Progenitor cell of endocrine pancreas (in vitro differentiated cells): Measurements from ENCODE around the gene KREMEN1. TPM values are rescaled to one million over a fixed set of nuclear protein-coding genes. Genes with fewer than 3 reads are reported as not detected.

Experiments used
- DNase-seq: peaks from one replicate; pipeline ENCODE4 v3.0.0; 2021; ENCODE audit warnings: low spot score; ENCODE audit not compliant: unreplicated experiment
- H3K27ac Mint-ChIP-seq: 2 replicates; pipeline ENCODE4 v1.8.0; 2021; ENCODE audit warnings: mild to moderate bottlenecking, moderate library complexity, mixed read lengths
- H3K27me3 Mint-ChIP-seq: 2 replicates; pipeline ENCODE4 v1.8.0; 2021; ENCODE audit warnings: mixed read lengths
- H3K36me3 Mint-ChIP-seq: 2 replicates; pipeline ENCODE4 v1.8.0; 2022; ENCODE audit warnings: mixed read lengths; ENCODE audit not compliant: insufficient read depth
- H3K4me1 Mint-ChIP-seq: 2 replicates; pipeline ENCODE4 v1.8.0; 2021; ENCODE audit warnings: low read depth, mixed read lengths
- H3K4me3 Mint-ChIP-seq: 2 replicates; pipeline ENCODE4 v1.8.0; 2021; ENCODE audit warnings: low read depth, mild to moderate bottlenecking, moderate library complexity, mixed read lengths
- H3K9me3 Mint-ChIP-seq: 2 replicates; pipeline ENCODE4 v1.8.0; 2021; ENCODE audit warnings: low read depth, mixed read lengths
- total RNA-seq: library from RNA; stranded (reverse); gene quantifications from 2 replicates; pipeline ENCODE4 v1.2.1, GENCODE V29; 2021
- TF ChIP-seq, protein P1 (sequence below): fragments of 200-600 bp; sonication (generic); IDR thresholded peaks from one replicate; pipeline ENCODE4 v1.5.0; 2021; ENCODE audit warnings: antibody characterized with exemption, mild to moderate bottlenecking; ENCODE audit not compliant: unreplicated experiment

The KREMEN1 gene
- total RNA-seq, 1 donor from 2014 or later: 10.5 TPM

DNA sequence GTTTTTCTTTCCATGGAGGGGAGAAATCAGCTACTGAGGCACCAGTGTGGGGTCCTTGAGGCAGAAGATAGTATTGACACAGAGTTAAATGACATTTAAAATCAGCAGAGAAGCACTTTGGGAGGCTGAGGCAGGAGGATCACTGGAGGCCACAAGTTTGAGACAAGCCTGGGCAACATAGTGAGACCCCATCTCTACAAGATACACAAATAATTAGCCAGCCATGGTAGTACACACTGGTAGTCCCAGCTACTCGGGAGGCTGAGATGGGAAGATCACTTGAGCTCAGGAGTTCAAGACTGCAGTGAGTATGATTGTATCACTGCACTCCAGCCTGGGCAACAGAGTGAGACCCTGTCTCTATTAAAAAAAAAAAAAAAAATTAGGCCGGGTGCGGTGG, 38.1 kb downstream of the KREMEN1 start:
- no peak for DNase-seq
- Mint-ChIP-seq H3K4me3 (no peak overlapping the region), H3K4me1 (peaks cover 30% of the 10 kb centered on the region), H3K27ac (no peak overlapping the region), H3K27me3 (no peaks in the 10 kb centered on the region), H3K36me3 (peaks cover 5% of the 10 kb centered on the region), H3K9me3 (peaks cover 5% of the 10 kb centered on the region)
- TF ChIP-seq, protein P1, sequence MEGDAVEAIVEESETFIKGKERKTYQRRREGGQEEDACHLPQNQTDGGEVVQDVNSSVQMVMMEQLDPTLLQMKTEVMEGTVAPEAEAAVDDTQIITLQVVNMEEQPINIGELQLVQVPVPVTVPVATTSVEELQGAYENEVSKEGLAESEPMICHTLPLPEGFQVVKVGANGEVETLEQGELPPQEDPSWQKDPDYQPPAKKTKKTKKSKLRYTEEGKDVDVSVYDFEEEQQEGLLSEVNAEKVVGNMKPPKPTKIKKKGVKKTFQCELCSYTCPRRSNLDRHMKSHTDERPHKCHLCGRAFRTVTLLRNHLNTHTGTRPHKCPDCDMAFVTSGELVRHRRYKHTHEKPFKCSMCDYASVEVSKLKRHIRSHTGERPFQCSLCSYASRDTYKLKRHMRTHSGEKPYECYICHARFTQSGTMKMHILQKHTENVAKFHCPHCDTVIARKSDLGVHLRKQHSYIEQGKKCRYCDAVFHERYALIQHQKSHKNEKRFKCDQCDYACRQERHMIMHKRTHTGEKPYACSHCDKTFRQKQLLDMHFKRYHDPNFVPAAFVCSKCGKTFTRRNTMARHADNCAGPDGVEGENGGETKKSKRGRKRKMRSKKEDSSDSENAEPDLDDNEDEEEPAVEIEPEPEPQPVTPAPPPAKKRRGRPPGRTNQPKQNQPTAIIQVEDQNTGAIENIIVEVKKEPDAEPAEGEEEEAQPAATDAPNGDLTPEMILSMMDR: no peak

DNA sequence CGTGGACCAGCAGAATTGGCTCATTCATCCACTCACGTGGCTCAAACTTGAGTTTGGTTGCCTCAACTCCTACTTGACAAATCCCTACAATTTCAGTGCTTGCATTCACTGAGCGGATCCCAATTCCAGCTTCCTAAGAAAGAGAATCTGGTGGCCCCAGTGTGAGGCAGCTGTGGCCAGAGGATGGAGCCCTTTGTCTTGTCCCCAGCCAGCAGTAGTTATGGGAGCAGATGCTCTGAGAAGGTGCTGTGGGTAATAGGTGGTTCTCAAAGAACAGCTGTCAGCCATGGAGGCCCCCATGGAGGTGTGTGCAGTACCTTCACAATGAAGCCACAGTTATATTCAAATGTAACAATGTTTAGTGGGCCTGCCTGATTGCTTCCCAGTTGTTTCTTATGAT, 39.3 kb downstream of the KREMEN1 start:
- H3K27me3 Mint-ChIP-seq: no peaks in the 10 kb centered on the region
- peaks cover 5% of the 10 kb centered on the region for H3K9me3 Mint-ChIP-seq
- H3K36me3 Mint-ChIP-seq: peaks cover 7% of the 10 kb centered on the region
- peaks cover 32% of the 10 kb centered on the region for H3K4me1 Mint-ChIP-seq
- H3K4me3 Mint-ChIP-seq: no peak overlapping the region
- DNase-seq: no peak
- TF ChIP-seq, protein P1: no peak
- H3K27ac Mint-ChIP-seq: no peak overlapping the region

GRCh38 chr22:29112681-29113080, 39.8 kb downstream of the KREMEN1 start:
- TF ChIP-seq, protein P1: no peak
- Mint-ChIP-seq H3K36me3 (peaks cover 7% of the 10 kb centered on the region), H3K4me3 (no peak overlapping the region), H3K27ac (peak overlapping the region; percentile 63), H3K27me3 (no peaks in the 10 kb centered on the region), H3K4me1 (peaks cover 32% of the 10 kb centered on the region), H3K9me3 (peaks cover 5% of the 10 kb centered on the region)
- no peak for DNase-seq

- H3K4me3 Mint-ChIP-seq: no peak overlapping the region
- TF ChIP-seq, protein P1: no peak
- H3K9me3 Mint-ChIP-seq: peaks cover 5% of the 10 kb centered on the region
- H3K27me3 Mint-ChIP-seq: no peaks in the 10 kb centered on the region
- peaks cover 32% of the 10 kb centered on the region for H3K4me1 Mint-ChIP-seq
- DNase-seq: no peak
- H3K36me3 Mint-ChIP-seq: peaks cover 7% of the 10 kb centered on the region
- H3K27ac Mint-ChIP-seq: no peak overlapping the region
Observed at GRCh38 chr22:29113319-29113718, 40.5 kb downstream of the KREMEN1 start.

DNA sequence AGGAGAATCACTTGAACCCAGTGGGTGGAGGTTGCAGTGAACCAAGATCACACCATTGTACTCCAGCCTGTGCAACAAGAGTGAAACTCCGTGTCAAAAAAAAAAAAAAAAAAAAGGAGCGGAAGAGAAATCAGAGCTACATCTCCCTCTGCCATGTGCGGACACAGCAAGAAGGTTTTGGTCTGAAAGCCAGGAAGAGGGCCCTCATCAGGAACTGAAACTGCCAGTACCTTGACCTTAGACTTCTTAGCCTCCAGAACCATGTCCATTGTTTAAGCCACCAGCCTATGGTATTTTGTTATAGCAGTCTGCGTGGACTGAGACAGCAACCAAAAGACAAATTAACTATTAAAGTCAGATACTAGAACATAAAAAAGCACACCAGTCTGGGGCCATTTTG, 41.6 kb downstream of the KREMEN1 start:
- H3K27me3 Mint-ChIP-seq: no peaks in the 10 kb centered on the region
- DNase-seq: no peak
- H3K36me3 Mint-ChIP-seq: peaks cover 7% of the 10 kb centered on the region
- no peak overlapping the region for H3K4me3 Mint-ChIP-seq
- peaks cover 5% of the 10 kb centered on the region for H3K9me3 Mint-ChIP-seq
- TF ChIP-seq, protein P1: no peak
- H3K27ac Mint-ChIP-seq: no peak overlapping the region
- H3K4me1 Mint-ChIP-seq: peaks cover 30% of the 10 kb centered on the region
